B cell (primary cell): Measurements from ENCODE around the gene GNGT1.

Source experiments
- EZH2 ChIP-seq: IDR thresholded peaks from 2 replicates; pipeline ENCODE4 v1.6.1; 2012; ENCODE audit warnings: borderline replicate concordance, low read depth, mild to moderate bottlenecking, moderate library complexity, low read length; ENCODE audit not compliant: insufficient read depth, poor library complexity, severe bottlenecking
- TF ChIP-seq, protein P1 (sequence below): fragments of 200-600 bp; IDR thresholded peaks from one replicate; pipeline ENCODE4 v1.8.0; 2022; ENCODE audit warnings: antibody characterized with exemption, mild to moderate bottlenecking

DNA sequence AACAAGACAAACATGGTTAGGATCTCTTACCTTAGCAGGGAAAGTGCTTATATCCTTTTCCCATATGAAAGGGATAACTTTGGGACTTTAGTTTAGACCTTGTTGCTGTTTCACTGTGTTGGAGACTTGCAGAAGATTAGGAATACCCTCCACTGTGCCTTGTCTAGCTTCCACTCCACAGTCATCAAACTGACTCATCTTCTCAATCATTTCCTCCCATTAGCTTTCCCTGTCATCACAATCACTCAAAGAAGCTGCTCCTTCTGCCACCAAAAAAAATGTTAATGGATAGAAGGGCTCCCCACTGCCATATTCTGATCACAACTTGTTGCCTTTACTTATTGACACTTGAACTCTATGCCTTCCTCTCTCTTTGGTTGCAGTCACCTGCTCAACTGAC is 31.9 kb downstream of the GNGT1 start:
- TF ChIP-seq, protein P1, sequence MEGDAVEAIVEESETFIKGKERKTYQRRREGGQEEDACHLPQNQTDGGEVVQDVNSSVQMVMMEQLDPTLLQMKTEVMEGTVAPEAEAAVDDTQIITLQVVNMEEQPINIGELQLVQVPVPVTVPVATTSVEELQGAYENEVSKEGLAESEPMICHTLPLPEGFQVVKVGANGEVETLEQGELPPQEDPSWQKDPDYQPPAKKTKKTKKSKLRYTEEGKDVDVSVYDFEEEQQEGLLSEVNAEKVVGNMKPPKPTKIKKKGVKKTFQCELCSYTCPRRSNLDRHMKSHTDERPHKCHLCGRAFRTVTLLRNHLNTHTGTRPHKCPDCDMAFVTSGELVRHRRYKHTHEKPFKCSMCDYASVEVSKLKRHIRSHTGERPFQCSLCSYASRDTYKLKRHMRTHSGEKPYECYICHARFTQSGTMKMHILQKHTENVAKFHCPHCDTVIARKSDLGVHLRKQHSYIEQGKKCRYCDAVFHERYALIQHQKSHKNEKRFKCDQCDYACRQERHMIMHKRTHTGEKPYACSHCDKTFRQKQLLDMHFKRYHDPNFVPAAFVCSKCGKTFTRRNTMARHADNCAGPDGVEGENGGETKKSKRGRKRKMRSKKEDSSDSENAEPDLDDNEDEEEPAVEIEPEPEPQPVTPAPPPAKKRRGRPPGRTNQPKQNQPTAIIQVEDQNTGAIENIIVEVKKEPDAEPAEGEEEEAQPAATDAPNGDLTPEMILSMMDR = no peak
- no peak for TF ChIP-seq EZH2
